ENCODE measurements around the gene SPTBN1.

Gene SPTBN1

DNA sequence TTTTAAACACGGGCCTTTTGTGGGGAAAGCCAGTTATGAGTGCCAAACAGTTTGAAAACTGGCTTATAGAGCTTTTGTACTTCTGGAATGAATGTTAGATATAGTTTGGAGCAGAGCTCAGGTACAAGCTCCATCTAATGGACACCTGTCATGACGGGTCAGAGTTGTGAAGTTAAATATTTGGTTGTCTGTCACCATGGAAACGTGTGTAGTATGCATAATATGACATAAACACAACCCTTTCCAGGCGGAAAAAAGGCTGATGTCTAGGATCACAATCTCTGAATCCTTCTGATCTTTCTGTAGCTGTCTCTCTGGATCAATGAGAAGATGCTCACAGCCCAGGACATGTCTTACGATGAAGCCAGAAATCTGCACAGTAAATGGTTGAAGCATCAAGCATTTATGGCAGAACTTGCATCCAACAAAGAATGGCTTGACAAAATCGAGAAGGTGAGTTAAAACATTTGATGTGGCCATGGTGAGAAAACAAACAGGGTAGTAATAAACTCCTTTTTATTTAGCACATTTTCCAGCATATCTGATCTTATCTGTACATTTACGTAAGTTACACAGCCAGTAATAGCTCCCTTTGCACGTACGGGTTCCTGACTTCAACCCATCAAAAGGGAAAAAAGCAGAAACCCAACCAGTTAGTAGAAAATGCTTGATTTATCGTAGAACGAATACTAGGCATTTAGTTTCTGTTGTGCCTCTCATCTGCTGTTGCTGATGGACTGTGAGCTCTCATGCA lies 186.7 kb downstream of the SPTBN1 start:
- H3K27me3 ChIP-seq (ENCODE audit: control insufficient read depth in 1 of 2, insufficient read depth in 2 of 2, low read length in 2 of 2) = no peaks in the 10 kb centered on the region
- H3K4me1 ChIP-seq (ENCODE audit: insufficient read depth, low read length) = peaks cover 34% of the 10 kb centered on the region
- no peak overlapping the region for H3K9ac ChIP-seq (ENCODE audit: low read length)
- peaks cover 62% of the 10 kb centered on the region for H3K36me3 ChIP-seq (ENCODE audit: insufficient read depth, low read length)
- no peak overlapping the region for H3K27ac ChIP-seq (ENCODE audit: low read depth, low read length)
- no peak overlapping the region for H3K4me3 ChIP-seq (ENCODE audit: low read depth in 1 of 2, low read length in 2 of 2)
- H3K9me3 ChIP-seq (ENCODE audit: low read length) = no peaks in the 10 kb centered on the region

GRCh38 chr2:54644236-54644635 lies 188.1 kb downstream of the SPTBN1 start:
- Histone ChIP-seq H3K4me1 (ENCODE audit: insufficient read depth, low read length) (peaks cover 28% of the 10 kb centered on the region), H3K9me3 (ENCODE audit: low read length) (no peaks in the 10 kb centered on the region), H3K36me3 (ENCODE audit: insufficient read depth, low read length) (peaks cover 64% of the 10 kb centered on the region), H3K27ac (ENCODE audit: low read depth, low read length) (no peak overlapping the region), H3K9ac (ENCODE audit: low read length) (no peak overlapping the region), H3K4me3 (ENCODE audit: low read depth in 1 of 2, low read length in 2 of 2) (no peak overlapping the region), H3K27me3 (ENCODE audit: control insufficient read depth in 1 of 2, insufficient read depth in 2 of 2, low read length in 2 of 2) (no peaks in the 10 kb centered on the region)

GRCh38 chr2:54646170-54646927 lies 190.2 kb downstream of the SPTBN1 start:
- Histone ChIP-seq H3K4me3 (ENCODE audit: low read depth in 1 of 2, low read length in 2 of 2) (no peak overlapping the region), H3K9ac (ENCODE audit: low read length) (no peak overlapping the region), H3K36me3 (ENCODE audit: insufficient read depth, low read length) (peaks cover 71% of the 10 kb centered on the region), H3K9me3 (ENCODE audit: low read length) (no peaks in the 10 kb centered on the region), H3K4me1 (ENCODE audit: insufficient read depth, low read length) (peaks cover 16% of the 10 kb centered on the region), H3K27ac (ENCODE audit: low read depth, low read length) (no peak overlapping the region), H3K27me3 (ENCODE audit: control insufficient read depth in 1 of 2, insufficient read depth in 2 of 2, low read length in 2 of 2) (no peaks in the 10 kb centered on the region)

DNA sequence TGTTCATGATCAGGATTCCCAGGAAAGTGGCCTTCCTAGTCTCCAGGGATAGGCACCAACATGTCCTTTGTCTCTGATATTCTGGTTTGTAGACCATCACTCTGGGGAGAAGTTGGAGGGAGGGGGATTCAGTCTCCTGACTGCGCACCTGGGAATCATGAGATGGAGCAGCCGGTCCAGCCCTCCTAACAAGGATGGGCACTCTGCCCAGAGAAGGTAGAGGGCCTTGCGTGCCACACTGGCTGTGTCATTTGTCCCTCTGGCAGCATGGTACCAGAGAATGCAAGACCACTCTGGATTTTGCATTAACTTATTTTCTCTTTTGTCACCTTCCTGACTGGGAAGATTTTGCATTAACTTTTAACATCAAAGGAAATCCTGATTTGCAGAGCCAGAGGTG lies 192.1 kb downstream of the SPTBN1 start:
- Histone ChIP-seq H3K9ac (ENCODE audit: low read length) (no peak overlapping the region), H3K27me3 (ENCODE audit: control insufficient read depth in 1 of 2, insufficient read depth in 2 of 2, low read length in 2 of 2) (no peaks in the 10 kb centered on the region), H3K4me3 (ENCODE audit: low read depth in 1 of 2, low read length in 2 of 2) (no peak overlapping the region), H3K36me3 (ENCODE audit: insufficient read depth, low read length) (peaks cover 90% of the 10 kb centered on the region), H3K9me3 (ENCODE audit: low read length) (no peaks in the 10 kb centered on the region), H3K27ac (ENCODE audit: low read depth, low read length) (no peak overlapping the region), H3K4me1 (ENCODE audit: insufficient read depth, low read length) (peaks cover 16% of the 10 kb centered on the region)

DNA sequence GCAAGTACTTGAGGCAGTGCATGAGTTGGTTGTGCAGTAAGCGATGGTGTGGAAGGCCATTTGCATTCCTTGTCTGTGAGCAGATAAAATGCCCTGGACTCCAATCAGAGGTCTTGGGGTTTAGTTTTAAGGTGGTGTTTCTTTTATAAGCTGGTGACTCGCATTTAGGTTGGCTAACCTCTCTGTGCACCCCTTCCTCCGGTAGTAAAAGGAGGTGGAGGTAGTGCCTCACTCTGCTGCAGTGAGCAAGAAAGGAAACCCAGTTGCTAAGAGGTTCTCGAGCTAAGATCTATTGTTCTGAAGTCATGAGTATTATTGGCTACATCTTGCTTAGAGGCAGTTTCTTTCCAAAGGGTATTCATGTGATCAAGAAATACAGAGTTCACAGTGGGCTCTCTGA lies 193.1 kb downstream of the SPTBN1 start:
- Histone ChIP-seq H3K4me3 (ENCODE audit: low read depth in 1 of 2, low read length in 2 of 2) (no peak overlapping the region), H3K27me3 (ENCODE audit: control insufficient read depth in 1 of 2, insufficient read depth in 2 of 2, low read length in 2 of 2) (no peaks in the 10 kb centered on the region), H3K9me3 (ENCODE audit: low read length) (no peaks in the 10 kb centered on the region), H3K4me1 (ENCODE audit: insufficient read depth, low read length) (peaks cover 16% of the 10 kb centered on the region), H3K9ac (ENCODE audit: low read length) (no peak overlapping the region), H3K27ac (ENCODE audit: low read depth, low read length) (no peak overlapping the region), H3K36me3 (ENCODE audit: insufficient read depth, low read length) (peaks cover 96% of the 10 kb centered on the region)

- Histone ChIP-seq H3K9ac (ENCODE audit: low read length) (no peak overlapping the region), H3K9me3 (ENCODE audit: low read length) (no peaks in the 10 kb centered on the region), H3K4me1 (ENCODE audit: insufficient read depth, low read length) (peaks cover 16% of the 10 kb centered on the region), H3K4me3 (ENCODE audit: low read depth in 1 of 2, low read length in 2 of 2) (no peak overlapping the region), H3K36me3 (ENCODE audit: insufficient read depth, low read length) (peaks cover 96% of the 10 kb centered on the region), H3K27me3 (ENCODE audit: control insufficient read depth in 1 of 2, insufficient read depth in 2 of 2, low read length in 2 of 2) (no peaks in the 10 kb centered on the region), H3K27ac (ENCODE audit: low read depth, low read length) (no peak overlapping the region)
Measured at GRCh38 chr2:54649633-54650032, 193.5 kb downstream of the SPTBN1 start.

DNA sequence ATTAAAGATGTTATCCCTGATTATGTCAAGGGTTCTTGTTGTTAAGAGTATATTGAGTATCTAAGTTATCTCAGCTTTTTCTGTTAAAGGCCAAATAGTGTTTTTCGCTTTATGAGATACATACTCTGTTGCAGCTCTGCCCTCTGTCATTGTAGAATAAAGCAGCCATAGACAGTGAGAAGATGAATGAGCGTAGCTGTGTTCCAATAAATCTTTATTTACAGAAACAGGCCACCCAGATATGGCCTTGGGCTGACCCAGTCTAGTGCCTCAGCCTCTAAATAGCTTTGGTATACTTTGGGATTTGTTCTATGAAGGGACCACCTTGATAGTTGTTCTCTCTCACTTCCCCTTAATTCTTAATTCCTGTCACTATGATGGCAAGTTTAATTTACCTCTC lies 194.5 kb downstream of the SPTBN1 start:
- Histone ChIP-seq H3K27ac (ENCODE audit: low read depth, low read length) (no peak overlapping the region), H3K9ac (ENCODE audit: low read length) (no peak overlapping the region), H3K4me3 (ENCODE audit: low read depth in 1 of 2, low read length in 2 of 2) (no peak overlapping the region), H3K4me1 (ENCODE audit: insufficient read depth, low read length) (peaks cover 16% of the 10 kb centered on the region), H3K9me3 (ENCODE audit: low read length) (no peaks in the 10 kb centered on the region), H3K36me3 (ENCODE audit: insufficient read depth, low read length) (peaks cover 96% of the 10 kb centered on the region), H3K27me3 (ENCODE audit: control insufficient read depth in 1 of 2, insufficient read depth in 2 of 2, low read length in 2 of 2) (no peaks in the 10 kb centered on the region)

- no peak overlapping the region for H3K27ac ChIP-seq (ENCODE audit: low read depth, low read length)
- peaks cover 97% of the 10 kb centered on the region for H3K36me3 ChIP-seq (ENCODE audit: insufficient read depth, low read length)
Measured at GRCh38 chr2:54651291-54651690, 195.2 kb downstream of the SPTBN1 start.

DNA sequence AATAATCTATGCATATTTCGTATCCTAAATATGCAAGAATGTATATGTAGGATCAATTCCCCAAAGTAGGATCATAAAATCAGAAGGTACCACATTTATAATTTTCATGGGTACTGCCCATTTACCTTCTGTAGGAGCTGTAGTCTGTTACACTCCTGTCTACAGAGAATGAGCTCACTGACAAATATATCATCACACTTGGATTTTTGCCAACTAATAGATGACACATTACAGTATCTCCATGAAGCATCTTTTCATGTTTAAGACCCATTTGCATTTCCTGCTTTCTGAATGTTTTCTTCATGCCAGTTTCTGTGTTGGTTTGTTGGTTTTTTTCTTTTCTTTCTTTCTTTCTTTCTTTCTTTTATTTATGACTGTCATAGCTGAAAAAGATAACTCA lies 196.4 kb downstream of the SPTBN1 start:
- H3K36me3 ChIP-seq (ENCODE audit: insufficient read depth, low read length) = peaks cover 93% of the 10 kb centered on the region

More at GRCh38 chr2:54651291-54651690, 195.2 kb downstream of the SPTBN1 start:
- Histone ChIP-seq H3K9ac (ENCODE audit: low read length) (no peak overlapping the region), H3K4me1 (ENCODE audit: insufficient read depth, low read length) (peaks cover 9% of the 10 kb centered on the region), H3K4me3 (ENCODE audit: low read depth in 1 of 2, low read length in 2 of 2) (no peak overlapping the region), H3K9me3 (ENCODE audit: low read length) (no peaks in the 10 kb centered on the region), H3K27me3 (ENCODE audit: control insufficient read depth in 1 of 2, insufficient read depth in 2 of 2, low read length in 2 of 2) (no peaks in the 10 kb centered on the region)

DNA sequence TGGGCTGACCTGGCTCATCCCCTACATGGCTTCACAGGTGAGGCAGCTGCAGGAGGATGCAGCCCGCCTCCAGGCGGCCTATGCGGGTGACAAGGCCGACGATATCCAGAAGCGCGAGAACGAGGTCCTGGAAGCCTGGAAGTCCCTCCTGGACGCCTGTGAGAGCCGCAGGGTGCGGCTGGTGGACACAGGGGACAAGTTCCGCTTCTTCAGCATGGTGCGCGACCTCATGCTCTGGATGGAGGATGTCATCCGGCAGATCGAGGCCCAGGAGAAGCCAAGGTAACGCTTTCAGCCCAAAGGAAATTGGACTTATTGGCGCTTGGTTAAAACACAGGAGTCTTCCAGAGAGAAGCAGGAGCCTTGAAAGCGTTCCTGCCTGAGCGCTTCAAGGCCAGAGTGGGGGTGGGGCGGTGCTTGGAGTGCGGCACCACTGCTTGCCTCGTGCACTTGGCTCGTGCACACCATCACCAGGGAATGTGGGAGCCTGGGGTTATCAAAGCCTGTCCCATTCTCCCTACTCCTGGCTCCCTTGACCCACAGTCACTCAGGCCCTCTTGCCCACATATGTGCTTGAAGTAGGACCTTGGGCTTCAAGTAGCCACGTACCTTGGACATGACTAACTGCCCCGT lies 197.6 kb downstream of the SPTBN1 start:
- Histone ChIP-seq H3K9me3 (ENCODE audit: low read length) (no peaks in the 10 kb centered on the region), H3K4me3 (ENCODE audit: low read depth in 1 of 2, low read length in 2 of 2) (no peak overlapping the region), H3K9ac (ENCODE audit: low read length) (no peak overlapping the region), H3K27ac (ENCODE audit: low read depth, low read length) (no peak overlapping the region), H3K27me3 (ENCODE audit: control insufficient read depth in 1 of 2, insufficient read depth in 2 of 2, low read length in 2 of 2) (no peaks in the 10 kb centered on the region), H3K36me3 (ENCODE audit: insufficient read depth, low read length) (peaks cover 92% of the 10 kb centered on the region), H3K4me1 (ENCODE audit: insufficient read depth, low read length) (no peaks in the 10 kb centered on the region)

More for the DNA sequence above, 196.4 kb downstream of the SPTBN1 start:
- Histone ChIP-seq H3K27ac (ENCODE audit: low read depth, low read length) (no peak overlapping the region), H3K9me3 (ENCODE audit: low read length) (no peaks in the 10 kb centered on the region), H3K9ac (ENCODE audit: low read length) (no peak overlapping the region), H3K27me3 (ENCODE audit: control insufficient read depth in 1 of 2, insufficient read depth in 2 of 2, low read length in 2 of 2) (no peaks in the 10 kb centered on the region), H3K4me3 (ENCODE audit: low read depth in 1 of 2, low read length in 2 of 2) (no peak overlapping the region), H3K4me1 (ENCODE audit: insufficient read depth, low read length) (no peaks in the 10 kb centered on the region)

GRCh38 chr2:54655046-54655809 lies 199.1 kb downstream of the SPTBN1 start:
- H3K9ac ChIP-seq (ENCODE audit: low read length) = no peak overlapping the region
- H3K36me3 ChIP-seq (ENCODE audit: insufficient read depth, low read length) = peaks cover 92% of the 10 kb centered on the region
- no peaks in the 10 kb centered on the region for H3K9me3 ChIP-seq (ENCODE audit: low read length)
- H3K4me1 ChIP-seq (ENCODE audit: insufficient read depth, low read length) = no peaks in the 10 kb centered on the region
- H3K27ac ChIP-seq (ENCODE audit: low read depth, low read length) = no peak overlapping the region
- H3K4me3 ChIP-seq (ENCODE audit: low read depth in 1 of 2, low read length in 2 of 2) = no peak overlapping the region
- H3K27me3 ChIP-seq (ENCODE audit: control insufficient read depth in 1 of 2, insufficient read depth in 2 of 2, low read length in 2 of 2) = no peaks in the 10 kb centered on the region

Measured in muscle layer of colon (tissue), 2 donors.